Activated T-cell treated with anti-CD3 and anti-CD28 coated beads for 48 hours (primary cell): Measurements from ENCODE around the gene FAM163B.
"Not testable (repeated sequence)": the region's sequence is repeated elsewhere in the genome, so short reads cannot be mapped to it uniquely, and the experiment has no call there.

Experiments
- DNase-seq: peaks from one replicate; pipeline ENCODE4 v3.0.0-alpha.2; 2020; ENCODE audit warnings: low read depth

Gene FAM163B

DNA sequence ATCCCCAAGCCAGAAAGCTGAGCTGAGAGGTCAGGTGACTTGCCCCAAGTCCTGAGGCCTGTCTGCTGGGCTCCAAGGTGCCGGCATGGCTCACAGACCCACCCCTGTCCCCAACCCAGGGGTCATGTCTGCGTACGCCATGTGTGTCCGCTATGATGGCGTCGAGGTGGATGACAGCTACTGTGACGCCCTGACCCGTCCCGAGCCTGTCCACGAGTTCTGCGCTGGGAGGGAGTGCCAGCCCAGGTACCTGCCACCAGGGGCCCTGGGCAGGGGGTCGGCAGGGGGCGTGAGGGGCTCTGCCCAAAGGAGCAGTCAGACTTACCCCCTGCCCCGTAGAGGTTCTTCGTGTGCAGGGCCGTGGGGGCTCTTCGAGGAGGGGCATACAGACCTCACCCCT lies 42.4 kb downstream of the FAM163B start:
- no peak for DNase-seq

DNA sequence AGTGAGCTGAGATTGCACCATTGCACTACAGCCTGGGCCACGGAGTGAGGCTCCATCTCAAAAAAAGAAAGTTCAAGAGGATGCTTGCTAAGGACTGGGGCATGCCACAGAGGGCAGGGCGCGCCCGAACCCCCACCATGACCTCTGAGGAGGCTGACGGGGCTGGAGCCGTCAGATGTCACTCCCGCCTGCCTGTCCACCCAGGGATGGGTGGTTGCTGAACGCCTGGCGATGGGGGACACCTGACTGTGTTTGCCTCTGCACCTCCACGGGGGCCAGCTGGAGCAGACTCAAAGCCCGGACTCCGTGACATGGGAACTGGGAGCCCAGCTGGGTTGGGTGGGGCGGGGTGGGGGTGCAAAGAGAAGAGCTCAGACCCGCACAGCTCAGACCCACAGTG lies 42.8 kb downstream of the FAM163B start:
- DNase-seq = no peak

DNA sequence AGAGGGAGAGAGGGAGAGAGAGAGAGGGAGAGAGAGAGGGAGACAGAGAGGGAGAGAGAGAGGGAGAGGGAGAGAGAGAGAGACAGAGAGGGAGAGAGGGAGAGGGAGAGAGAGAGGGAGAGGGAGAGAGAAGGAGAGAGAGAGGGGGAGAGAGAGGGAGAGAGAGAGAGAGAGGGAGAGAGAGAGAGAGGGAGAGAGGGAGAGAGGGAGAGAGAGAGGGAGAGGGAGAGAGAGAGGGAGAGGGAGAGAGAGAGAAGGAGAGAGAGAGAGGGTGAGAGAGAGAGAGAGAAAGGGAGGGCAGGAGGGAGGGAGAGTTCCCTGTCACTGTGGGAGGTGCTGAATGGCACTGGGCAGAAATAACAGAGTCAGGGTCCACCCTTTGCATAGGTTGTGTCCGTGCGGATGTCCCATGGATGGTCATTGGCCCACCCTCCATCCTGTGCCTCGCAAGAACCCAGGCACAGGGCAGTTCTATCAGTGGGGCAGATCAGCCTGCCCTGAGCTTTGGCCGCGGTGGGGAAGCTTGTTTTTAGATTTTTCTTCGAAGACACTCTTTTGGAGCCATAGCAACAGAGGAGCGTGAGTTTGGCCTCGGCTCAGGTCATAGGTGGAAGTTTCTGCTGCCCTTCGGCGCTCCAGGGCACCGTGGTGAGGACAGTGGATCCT lies 44.6 kb downstream of the FAM163B start:
- DNase-seq = no peak

DNA sequence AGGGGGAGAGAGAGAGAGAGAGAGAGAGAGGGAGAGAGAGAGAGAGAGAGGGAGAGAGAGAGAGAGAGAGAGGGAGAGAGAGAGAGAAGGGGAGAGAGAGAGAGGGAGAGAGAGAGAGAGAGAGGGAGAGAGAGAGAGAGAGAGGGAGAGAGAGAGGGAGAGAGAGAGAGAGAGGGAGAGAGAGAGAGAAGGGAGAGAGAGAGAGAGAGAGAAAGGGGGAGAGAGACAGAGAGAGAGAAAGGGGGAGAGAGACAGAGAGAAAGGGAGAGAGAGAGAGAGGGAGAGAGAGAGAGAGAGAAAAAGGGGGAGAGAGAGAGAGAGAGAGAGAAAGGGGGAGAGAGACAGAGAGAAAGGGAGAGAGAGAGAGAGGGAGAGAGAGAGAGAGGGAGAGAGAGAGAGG lies 45.4 kb downstream of the FAM163B start:
- DNase-seq = not testable (repeated sequence)

DNA sequence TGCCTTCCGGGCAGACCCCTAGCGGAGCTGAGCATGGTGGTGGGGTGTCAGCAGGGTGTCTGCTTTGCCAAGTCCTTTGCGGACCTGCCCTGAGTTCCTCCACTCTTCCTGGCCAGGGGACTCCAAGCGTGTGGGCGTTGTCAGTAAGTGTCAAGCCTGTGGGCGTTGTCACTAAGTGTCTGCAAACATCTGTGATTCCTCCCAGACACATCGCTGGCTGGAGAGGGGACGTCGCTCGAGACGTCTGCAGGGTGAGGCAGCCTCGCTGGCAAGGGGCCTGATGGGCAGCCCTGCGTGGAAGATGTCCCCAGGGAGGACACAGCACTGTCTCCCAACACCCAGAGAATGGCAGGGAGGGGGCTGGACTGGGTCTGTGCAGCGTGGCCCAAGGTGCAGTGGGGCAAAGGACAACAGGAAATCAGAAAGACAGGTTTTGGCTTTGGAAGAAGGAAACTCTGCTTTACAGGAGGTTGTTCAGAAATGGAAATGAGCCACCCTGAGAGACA lies 45.8 kb downstream of the FAM163B start:
- no peak for DNase-seq

DNA sequence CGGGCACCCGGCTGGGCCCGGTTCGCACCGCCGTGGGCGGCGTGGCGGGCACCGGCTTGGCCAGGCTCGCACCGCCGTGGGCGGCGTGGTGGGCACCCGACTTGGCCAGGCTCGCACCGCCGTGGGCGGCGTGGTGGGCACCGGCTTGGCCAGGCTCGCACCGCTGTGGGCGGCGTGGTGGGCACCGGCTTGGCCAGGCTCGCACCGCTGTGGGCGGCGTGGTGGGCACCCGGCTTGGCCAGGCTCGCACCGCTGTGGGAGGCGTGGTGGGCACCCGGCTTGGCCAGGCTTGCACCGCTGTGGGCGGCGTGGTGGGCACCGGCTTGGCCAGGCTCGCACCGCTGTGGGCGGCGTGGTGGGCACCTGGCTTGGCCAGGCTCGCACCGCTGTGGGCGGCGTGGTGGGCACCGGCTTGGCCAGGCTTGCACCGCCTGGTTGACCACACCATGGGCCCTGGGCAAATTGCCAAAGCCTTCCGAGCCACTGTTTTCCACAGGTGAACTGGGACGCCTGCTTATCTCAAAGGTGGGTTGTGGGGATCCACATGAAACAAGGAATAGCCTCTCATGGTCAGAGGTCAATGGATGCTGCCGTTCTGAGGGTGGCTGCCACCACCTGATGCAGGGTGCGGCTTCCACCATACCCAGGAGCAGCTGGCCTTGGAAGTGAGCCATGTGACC lies 46.4 kb downstream of the FAM163B start:
- no peak for DNase-seq

DNA sequence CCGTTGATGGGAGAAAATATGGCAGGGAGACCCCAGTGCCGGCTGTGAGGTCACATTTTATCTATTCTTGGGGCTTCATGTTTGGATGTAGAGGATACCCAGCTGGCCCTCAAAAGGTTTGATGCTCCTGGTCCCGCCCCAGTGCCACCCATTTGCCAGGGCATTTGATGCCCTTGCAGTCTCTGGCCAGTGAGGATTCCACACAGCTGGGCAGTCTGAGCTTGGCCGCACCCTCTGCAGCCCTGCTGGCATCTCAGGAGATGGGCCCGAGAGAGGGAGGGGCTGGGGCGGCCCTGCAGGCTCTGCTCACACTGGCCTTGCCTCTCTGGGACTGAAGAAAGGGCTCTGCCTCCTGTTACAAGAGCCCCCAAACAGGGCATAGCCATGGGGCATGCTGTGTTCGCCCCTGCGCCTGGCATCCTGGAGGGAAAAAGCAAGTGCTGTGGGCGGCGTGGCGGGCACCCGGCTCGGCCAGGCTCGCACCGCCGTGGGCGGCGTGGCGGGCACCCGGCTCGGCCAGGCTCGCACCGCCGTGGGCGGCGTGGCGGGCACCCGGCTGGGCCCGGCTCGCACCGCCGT lies 47.1 kb downstream of the FAM163B start:
- DNase-seq = no peak

DNA sequence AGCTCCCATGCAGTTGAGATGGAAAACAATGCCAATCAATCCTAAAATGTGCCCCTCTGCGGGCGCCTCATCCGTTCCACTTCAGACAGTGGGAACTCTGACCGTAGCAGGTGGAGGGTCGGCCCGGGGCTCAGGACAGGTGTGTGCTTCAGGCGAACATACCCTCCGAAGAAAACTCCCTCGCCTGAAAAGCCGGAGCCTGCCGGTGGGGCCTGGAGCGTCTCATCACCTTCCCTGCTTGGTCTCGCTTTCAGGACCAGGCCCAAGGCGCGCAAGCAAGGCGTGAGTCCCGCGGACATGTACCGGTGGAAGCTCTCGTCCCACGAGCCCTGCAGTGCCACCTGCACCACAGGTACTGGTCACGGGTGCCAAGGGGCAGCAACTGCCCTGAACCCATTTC lies 48.2 kb downstream of the FAM163B start:
- no peak for DNase-seq

DNA sequence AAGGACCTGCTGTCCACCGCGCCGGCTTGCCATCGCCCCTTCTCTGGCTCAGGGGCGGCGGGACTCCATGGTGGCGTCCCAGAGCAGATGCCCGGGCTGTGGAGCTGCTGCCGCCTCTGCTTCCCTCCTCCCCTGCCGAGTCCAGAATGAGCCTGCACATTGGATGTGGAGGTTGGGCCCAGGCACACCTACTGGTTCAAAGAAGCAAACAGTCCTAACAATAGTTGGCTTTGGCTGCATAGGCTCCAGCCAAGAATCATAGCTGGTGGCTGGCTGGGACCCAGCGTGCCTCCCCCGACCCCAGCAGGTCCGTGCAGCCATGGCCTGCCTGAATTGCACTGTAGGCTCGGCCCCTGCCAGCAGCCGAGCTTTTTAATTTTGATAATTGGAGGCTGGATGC lies 48.9 kb downstream of the FAM163B start:
- DNase-seq = no peak

DNA sequence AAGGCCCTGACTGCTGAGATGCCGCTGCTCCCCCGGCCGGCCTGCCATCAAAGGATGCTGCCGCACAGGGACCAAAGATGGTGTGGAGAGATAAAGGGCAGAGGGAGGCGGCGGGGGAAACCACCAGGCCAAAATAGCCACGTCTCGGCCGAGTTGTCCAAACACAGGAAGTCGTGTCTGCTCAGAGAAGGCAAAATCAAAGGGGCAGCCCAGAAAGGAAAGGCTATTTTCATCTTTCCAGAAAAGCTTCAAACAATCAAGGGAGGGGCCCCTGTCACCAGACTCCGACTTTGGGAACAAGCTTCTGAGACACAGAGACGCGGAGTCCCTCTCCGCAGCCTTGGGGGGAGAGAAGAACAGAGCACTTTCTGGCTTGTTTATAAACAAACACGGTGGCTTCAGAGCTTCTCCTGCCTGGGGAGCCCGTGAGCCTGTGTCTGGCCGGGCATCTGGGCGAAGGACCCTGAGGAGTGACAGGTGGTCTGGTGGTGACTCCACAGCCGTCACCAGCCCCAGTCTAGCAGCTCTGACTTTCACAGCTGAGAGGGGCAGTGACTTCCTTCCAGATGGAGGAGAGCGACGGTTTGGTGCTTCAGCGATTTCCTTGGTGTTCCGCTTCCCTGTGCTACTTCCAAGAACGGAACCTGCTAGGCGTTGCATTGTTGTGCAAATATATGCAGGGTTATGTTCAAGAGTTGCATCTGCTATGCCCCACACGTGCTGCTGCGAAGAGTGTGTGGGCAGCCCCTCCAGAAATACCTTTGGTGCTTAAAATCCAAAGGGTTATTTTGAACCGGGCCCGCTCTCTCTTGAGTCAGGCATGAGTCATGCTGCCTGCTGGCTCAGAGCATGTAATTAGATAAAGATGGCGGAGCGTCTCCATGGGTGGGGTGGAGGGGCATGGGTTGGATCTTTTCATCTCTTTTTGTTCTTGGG lies 50.7 kb downstream of the FAM163B start:
- peak; percentile 25 for DNase-seq

DNA sequence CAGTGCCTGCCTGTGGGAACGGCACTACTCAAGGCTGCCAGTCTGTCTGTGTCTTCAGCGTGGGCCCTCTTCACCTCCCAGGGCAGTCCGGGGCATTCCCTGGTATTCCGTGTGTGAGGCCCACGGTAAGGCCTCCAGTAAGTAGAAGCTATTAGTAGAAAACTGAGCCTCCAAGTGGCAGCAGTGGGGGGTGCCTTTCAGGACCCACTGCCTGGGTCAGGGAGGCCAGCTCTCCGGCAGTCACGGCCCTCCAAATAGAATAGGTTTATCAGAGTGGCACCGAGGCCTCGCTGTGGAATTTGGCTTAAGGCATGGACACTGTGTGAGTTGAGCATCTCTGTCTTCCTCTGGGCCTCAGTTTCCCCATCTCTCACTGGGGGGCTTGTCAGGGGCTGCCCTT lies 51.6 kb downstream of the FAM163B start:
- no peak for DNase-seq

DNA sequence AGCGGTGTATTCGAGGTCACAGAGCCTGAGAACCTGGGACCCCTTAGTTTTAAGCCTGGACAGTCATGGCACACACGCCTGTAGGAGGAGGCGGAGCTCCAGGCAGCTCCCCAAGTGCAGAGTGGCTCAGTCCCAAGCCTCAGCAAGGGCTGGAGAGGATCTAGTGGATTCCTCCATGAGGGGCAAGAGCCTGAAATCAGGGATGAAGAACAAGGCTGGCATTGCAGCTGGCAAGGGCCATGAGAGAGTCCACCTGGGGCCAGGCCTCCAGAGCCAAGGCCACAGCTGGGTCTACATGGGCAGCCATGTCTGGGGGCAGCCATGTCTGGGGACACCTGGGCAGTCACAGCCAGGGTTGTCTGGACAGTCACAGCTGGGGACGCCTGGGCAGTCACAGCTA lies 52.8 kb downstream of the FAM163B start:
- DNase-seq = no peak

DNA sequence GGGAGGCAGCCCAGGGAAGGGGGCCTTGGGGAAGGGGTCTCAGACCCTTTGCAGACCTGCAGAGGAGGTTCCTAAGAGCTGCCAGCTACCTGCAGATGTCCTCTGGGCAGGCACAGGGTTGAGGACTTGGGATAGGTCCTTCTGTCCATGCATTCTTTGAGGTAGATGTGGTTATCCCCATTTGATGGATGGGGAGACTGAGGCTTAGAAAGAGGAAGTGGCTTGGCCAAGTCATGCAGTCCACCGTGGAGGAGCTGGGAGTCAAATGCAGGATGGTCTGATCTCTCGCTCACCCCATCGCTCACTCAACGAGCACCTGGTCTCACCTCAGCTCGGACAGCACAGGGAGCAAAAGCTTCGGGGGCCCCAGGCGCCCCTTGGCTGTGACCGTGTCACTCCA lies 54.5 kb downstream of the FAM163B start:
- no peak for DNase-seq

DNA sequence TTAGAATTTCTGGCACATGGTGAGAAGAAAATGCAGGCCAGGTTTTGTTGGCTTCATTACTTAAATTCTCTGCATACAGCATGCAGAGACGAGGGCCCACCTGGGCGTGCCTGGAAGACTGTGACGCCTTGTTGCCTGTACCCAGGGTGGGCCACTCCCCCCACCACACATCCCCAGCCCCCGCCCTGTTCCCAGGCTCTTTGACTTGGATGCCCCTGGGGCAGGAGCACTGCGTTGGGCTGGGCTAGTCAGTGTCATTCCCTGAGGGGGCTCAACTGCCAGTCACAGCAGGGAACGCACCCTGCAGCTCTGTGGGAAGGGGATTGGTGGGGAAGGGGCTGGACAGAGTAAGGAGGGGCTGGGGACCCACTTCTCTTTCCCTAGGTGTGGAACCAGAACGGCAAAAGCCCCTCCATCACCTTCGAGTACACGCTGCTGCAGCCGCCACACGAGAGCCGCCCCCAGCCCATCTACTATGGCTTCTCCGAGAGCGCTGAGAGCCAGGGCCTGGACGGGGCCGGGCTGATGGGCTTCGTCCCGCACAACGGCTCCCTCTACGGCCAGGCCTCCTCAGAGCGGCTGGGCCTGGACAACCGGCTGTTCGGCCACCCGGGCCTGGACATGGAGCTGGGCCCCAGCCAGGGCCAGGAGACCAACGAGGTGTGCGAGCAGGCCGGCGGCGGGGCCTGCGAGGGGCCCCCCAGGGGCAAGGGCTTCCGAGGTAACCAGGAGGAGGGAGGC lies 55.0 kb downstream of the FAM163B start:
- DNase-seq = no peak

DNA sequence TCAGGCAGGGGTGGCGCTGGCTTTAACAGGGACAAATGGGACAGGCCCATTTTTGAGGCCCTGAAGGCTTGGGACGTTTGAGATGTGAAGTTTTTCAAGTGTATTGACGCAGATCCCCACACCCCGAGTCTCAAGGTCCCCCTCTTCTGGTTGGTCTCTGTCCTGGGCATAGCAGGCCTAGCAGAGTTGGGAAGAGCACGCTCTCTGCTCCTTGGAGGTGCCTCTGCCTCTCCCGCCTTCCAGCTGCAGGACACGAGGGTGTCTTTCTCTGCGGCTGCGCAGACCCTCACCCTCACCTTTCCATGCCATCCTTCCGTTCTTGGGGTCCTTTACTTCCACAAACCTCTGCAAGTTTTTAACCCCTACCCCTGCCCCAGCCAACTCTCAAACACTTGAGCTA lies 56.1 kb downstream of the FAM163B start:
- DNase-seq = no peak

DNA sequence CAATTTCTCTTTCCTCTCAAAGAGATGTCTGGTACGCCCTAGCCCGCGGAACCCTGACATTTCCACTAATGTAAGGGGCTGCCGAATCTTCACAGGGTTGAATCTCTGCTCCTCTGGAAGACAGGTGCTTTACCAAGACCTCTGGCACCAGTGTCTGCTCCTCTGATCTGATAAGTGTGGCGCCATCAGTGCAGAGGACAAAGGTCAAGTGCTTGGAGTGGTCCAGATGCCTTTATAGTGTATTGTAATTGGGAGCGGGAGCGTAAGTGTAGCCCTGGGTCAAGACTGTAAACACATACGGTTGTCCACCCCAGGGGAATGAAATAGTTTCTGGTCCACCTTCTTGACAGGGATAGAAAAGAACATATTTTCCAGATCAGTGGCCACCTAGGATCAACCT lies 57.0 kb downstream of the FAM163B start:
- no peak for DNase-seq

DNA sequence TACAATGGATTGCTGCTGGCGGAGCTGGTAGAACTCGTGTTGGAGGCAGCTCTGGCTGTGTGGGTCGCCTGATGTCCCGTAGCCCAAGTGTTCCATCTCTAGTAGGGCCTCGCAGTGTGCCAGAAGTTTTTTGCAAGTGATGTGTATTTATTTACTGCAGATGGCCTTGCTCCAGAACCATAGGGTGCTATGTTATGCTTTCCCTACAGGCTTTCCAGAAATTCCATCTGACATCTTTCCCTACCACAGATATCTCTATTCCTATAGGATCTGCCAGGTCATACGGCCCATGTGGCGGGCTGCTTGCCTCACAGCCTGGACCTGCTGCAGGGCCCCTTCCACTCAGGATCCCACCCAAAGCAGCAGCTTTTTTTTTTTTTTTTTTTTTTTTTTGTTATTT lies 57.7 kb downstream of the FAM163B start:
- no peak for DNase-seq

DNA sequence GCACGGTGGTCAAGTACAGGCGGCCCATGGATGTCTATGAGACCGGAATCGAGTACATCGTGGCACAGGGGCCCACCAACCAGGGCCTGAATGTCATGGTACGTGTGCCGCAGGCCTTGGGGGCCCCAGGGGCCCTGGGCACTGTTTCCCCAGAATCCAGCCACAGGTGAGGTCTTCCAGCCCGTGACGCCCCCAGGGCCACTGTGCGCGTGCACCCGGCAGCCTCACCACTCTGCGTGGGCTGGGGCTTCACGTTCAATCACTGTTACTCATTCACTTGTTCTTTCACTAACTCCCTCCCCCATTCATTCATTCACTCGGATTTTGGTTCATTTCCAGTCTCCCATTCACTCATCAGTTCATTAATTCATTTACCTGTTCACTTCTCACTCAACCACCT lies 62.1 kb downstream of the FAM163B start:
- DNase-seq = no peak

DNA sequence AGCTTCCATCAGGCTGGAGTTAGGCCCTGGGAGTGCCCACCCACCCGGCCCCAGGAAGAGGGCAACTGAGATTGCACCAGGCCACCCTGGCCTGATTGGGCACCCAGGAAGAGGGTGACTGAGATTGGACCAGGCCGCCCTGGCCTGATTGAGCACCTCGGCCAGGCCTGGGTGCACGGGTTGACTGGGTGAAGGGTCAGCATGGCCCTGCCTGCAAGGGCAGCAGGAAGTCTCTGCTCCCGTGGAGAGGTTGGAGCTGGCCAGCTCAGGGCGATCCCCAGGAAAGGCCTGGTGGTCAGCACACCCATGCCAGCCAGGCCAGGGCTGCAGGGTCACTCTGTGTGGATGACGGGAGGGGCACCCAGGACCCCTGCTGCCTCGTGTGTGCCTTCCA lies 62.9 kb downstream of the FAM163B start:
- DNase-seq = no peak

DNA sequence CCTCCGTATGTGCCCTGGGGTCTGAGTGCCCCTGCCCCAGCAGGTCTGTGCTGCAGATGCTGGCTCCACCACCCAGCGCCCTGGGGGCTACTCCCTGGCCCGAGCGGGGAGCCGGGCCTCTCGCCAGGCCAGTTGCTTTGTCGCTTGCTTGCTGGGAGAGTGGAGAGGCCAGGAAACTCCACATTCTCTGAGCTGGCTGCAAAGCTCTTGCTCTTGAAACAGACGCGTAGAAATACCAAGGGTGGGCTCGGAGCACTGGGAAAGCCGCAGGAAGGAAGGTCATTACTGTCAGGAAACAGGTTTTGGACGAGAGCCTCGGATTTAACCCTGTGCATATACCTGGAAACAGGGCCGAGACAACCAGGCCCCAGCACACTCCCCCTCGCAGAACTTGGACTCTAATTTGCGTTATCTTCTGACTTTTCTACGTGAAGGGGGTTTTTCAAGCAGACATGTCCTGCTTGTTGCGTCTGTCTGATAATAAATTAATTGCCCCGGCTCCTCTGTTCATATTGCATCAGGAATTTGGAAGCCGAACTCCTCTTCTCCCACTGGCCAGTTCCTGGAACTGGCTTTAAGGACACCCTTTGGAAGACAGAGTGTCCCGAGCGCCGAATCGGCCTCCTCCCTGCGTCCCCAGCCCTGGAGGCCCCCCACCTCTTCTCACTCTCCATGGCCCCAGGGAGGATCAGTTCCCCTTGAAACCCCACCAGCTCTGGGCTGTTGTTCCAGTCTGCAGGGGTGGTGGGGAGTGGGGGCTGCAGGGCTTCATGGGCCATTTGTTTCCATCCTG lies 63.5 kb downstream of the FAM163B start:
- no peak for DNase-seq
